Esophagus muscularis mucosa (tissue), 3 donors: ENCODE data around the gene SORCS2.

Experiments
- CTCF ChIP-seq, 3 experiments: fragments of 200-600 bp in 2 of 3; fragments of 450-650 bp in 1 of 3; sonication (generic) in 2 of 3; IDR thresholded peaks; one replicate each; pipeline ENCODE4 v1.5.1; 2017 to 2019; ENCODE audit warnings: antibody characterized with exemption in 3 of 3, mild to moderate bottlenecking in 2 of 3, moderate library complexity in 1 of 3
- POLR2A ChIP-seq: fragments of 450-650 bp; IDR thresholded peaks from one replicate; pipeline ENCODE4 v1.6.1; 2017; ENCODE audit warnings: antibody characterized with exemption, moderate library complexity, mild to moderate bottlenecking, low read depth

- TF ChIP-seq CTCF (IDR thresholded peaks at IDR 0.05) = no peak
- no peak for TF ChIP-seq POLR2A
Observed at GRCh38 chr4:7240306-7240705, 48.0 kb downstream of the SORCS2 start.
